GM12875 (cell line): ENCODE results near the gene OR2V1.

ENCODE experiments used
- H3K4me3 ChIP-seq: one replicate; pipeline ENCODE4 v1.5.1; 2011; ENCODE audit warnings: low read depth, low read length, control low read depth
- CTCF ChIP-seq: IDR thresholded peaks from 2 replicates; pipeline ENCODE4 v1.5.1; 2011; ENCODE audit warnings: low read depth, mild to moderate bottlenecking, control low read depth, inconsistent platforms, low read length, moderate library complexity, borderline replicate concordance; ENCODE audit not compliant: insufficient read depth

Gene OR2V1

GRCh38 chr5:181092428-181092827, 38.5 kb downstream of the OR2V1 start:
- H3K4me3 ChIP-seq, result no peak overlapping the region
- TF ChIP-seq CTCF, result no peak

GRCh38 chr5:181088289-181088688, 42.7 kb downstream of the OR2V1 start:
- H3K4me3 ChIP-seq, result no peak overlapping the region
- TF ChIP-seq CTCF, result peak; percentile 54

- no peak for TF ChIP-seq CTCF
- no peak overlapping the region for H3K4me3 ChIP-seq
Observed at GRCh38 chr5:181087309-181087708, 43.7 kb downstream of the OR2V1 start.

GRCh38 chr5:181086884-181087205, 44.1 kb downstream of the OR2V1 start:
- no peak overlapping the region for H3K4me3 ChIP-seq
- TF ChIP-seq CTCF, result no peak

GRCh38 chr5:181086026-181086883, 44.7 kb downstream of the OR2V1 start:
- no peak overlapping the region for H3K4me3 ChIP-seq
- TF ChIP-seq CTCF, result no peak

- H3K4me3 ChIP-seq, result no peak overlapping the region
- TF ChIP-seq CTCF, result no peak
Observed at GRCh38 chr5:181084621-181085195, 46.3 kb downstream of the OR2V1 start.

GRCh38 chr5:181081989-181082388, 49.0 kb downstream of the OR2V1 start:
- no peak overlapping the region for H3K4me3 ChIP-seq
- no peak for TF ChIP-seq CTCF
